HCT116 (cell line): Measurements from ENCODE around the gene CCND1. TPM values are rescaled to one million over a fixed set of nuclear protein-coding genes. Genes with fewer than 3 reads are reported as not detected.

Experiments
- ATAC-seq: fragments of 200-7000 bp; cut with Tn5 transposase; 2 replicates; pipeline ENCODE4 v1.9.1; 2020; ENCODE audit warnings: mild to moderate bottlenecking, moderate library complexity
- BruUV-seq: library from RNA; stranded (reverse); fragments of 400-500 nt; replicated peaks from 2 replicates; lab custom pipeline; 2021; lab: Mats Ljungman, UMichigan
- CTCF ChIA-PET: fragments of 300-600 bp; sonication (Branson Sonifier 250); formaldehyde crosslinking; loops from one replicate; lab custom pipeline; 2021; ENCODE audit warnings: antibody characterized with exemption; lab: Charles Lee
- POLR2A ChIA-PET: fragments of 300-600, 350-600 bp; sonication (Branson Sonifier 250); formaldehyde crosslinking; loops from one replicate; lab custom pipeline; 2021; ENCODE audit warnings: antibody characterized with exemption; lab: Charles Lee
- RAD21 ChIA-PET, 2 experiments: fragments of 300-600 bp; sonication (Branson Sonifier 250); formaldehyde crosslinking; loops; one replicate each; lab custom pipeline; 2023; ENCODE audit warnings: low total read pairs in 2 of 2; ENCODE audit not compliant: uncharacterized antibody in 2 of 2, unreplicated experiment in 2 of 2, low non-redundant PET in 1 of 2; lab: Charles Lee
- DNase-seq: peaks from one replicate; pipeline ENCODE4 v3.0.0-alpha.2; 2010; ENCODE audit warnings: low read depth, low spot score
- H2AFZ ChIP-seq: fragments of 200-600 bp; shearing (Covaris generic), sonication (generic); 2 replicates; pipeline ENCODE4 v1.6.1; 2017; ENCODE audit warnings: low read depth, mixed run types, mixed read lengths, antibody characterized with exemption, low read length; ENCODE audit not compliant: poor library complexity, severe bottlenecking
- H3K27ac ChIP-seq: 2 replicates; pipeline ENCODE4 v1.5.1; 2012; ENCODE audit warnings: low read depth, low read length
- H3K27me3 ChIP-seq: fragments of 200-600 bp; sonication (generic); 2 replicates; pipeline ENCODE4 v1.6.1; 2016; ENCODE audit warnings: mixed run types, low read length, mixed read lengths; ENCODE audit not compliant: insufficient read depth
- H3K36me3 ChIP-seq, 2 experiments: fragments of 200-500 bp in 1 of 2; fragments of 200-600 bp in 1 of 2; sonication (Bioruptor generic) in 1 of 2; sonication (generic) in 1 of 2; 2 replicates each; pipeline versions ENCODE4 v1.5.1 to v1.6.1; 2014 to 2016; ENCODE audit warnings: low read length in 2 of 2, inconsistent platforms in 1 of 2, mixed read lengths in 1 of 2, mixed run types in 1 of 2; ENCODE audit not compliant: insufficient read depth in 2 of 2, control insufficient read depth in 1 of 2
- H3K4me1 ChIP-seq, 2 experiments: fragments of 200-600 bp in 1 of 2; sonication (generic) in 1 of 2; 2 replicates each; pipeline versions ENCODE4 v1.5.1 to v1.6.1; 2012 to 2017; ENCODE audit warnings: low read length in 2 of 2, inconsistent platforms in 1 of 2, mild to moderate bottlenecking in 1 of 2, mixed read lengths in 1 of 2, mixed run types in 1 of 2, moderate library complexity in 1 of 2; ENCODE audit not compliant: insufficient read depth in 2 of 2, control insufficient read depth in 1 of 2
- H3K4me2 ChIP-seq: fragments of 200-600 bp; sonication (generic); 2 replicates; pipeline ENCODE4 v1.6.1; 2017; ENCODE audit warnings: mixed run types, low read length, mixed read lengths
- H3K4me3 ChIP-seq, 2 experiments: fragments of 200-600 bp in 1 of 2; sonication (generic) in 1 of 2; replicated peaks in 1 of 2; 2 replicates each; pipeline ENCODE4 v1.5.1; 2011 to 2016; ENCODE audit warnings: low read length in 2 of 2, control low read depth in 1 of 2, low read depth in 1 of 2, mild to moderate bottlenecking in 1 of 2, mixed read lengths in 1 of 2, mixed run types in 1 of 2
- H3K79me2 ChIP-seq: fragments of 200-600 bp; sonication (generic); 2 replicates; pipeline ENCODE4 v1.6.1; 2017; ENCODE audit warnings: mild to moderate bottlenecking, mixed run types, low read length, moderate library complexity, mixed read lengths; ENCODE audit not compliant: insufficient read depth
- H3K9ac ChIP-seq: fragments of 200-600 bp; sonication (generic); 2 replicates; pipeline ENCODE4 v1.6.1; 2016; ENCODE audit warnings: low read length, mixed read lengths
- H3K9me2 ChIP-seq: fragments of 200-600 bp; sonication (generic), shearing (Covaris generic); 2 replicates; pipeline ENCODE4 v1.6.1; 2017; ENCODE audit warnings: mixed run types, mild to moderate bottlenecking, moderate library complexity; ENCODE audit not compliant: insufficient read depth
- H3K9me3 ChIP-seq, 2 experiments: fragments of 200-500 bp in 1 of 2; fragments of 200-600 bp in 1 of 2; sonication (Bioruptor generic) in 1 of 2; sonication (generic) in 1 of 2; 2 replicates each; pipeline ENCODE4 v1.6.1; 2014 to 2017; ENCODE audit warnings: low read length in 2 of 2, mixed read lengths in 2 of 2, inconsistent platforms in 1 of 2, low read depth in 1 of 2, mild to moderate bottlenecking in 1 of 2, mixed run types in 1 of 2, moderate library complexity in 1 of 2; ENCODE audit not compliant: control insufficient read depth in 1 of 2, insufficient read depth in 1 of 2
- H4K20me1 ChIP-seq: fragments of 200-600 bp; sonication (generic), shearing (Covaris generic); 2 replicates; pipeline ENCODE4 v1.6.1; 2017; ENCODE audit warnings: mixed run types, mild to moderate bottlenecking, moderate library complexity; ENCODE audit not compliant: insufficient read depth
- CBX3 ChIP-seq: IDR thresholded peaks from 2 replicates; pipeline ENCODE4 v1.6.1; 2012; ENCODE audit warnings: low read depth
- FOSL1 ChIP-seq: IDR thresholded peaks from 2 replicates; pipeline ENCODE4 v1.6.1; 2012; ENCODE audit warnings: low read depth
- JUND ChIP-seq: IDR thresholded peaks from 2 replicates; pipeline ENCODE4 v1.6.1; 2012
- SP1 ChIP-seq: IDR thresholded peaks from 2 replicates; pipeline ENCODE4 v1.6.1; 2012; ENCODE audit warnings: low read depth
- intact Hi-C: fragments of 100-400 bp; cut with micrococcal nuclease; formaldehyde crosslinking; loops from 2 replicates; pipeline ENCODE4 v1.10.0; 2022
- total RNA-seq: library from RNA; stranded (reverse); gene quantifications from one replicate; pipeline ENCODE4 v1.2.1, GENCODE V29; 2021; ENCODE audit not compliant: unreplicated experiment
- TF ChIP-seq, protein P1 (sequence below): IDR thresholded peaks from 2 replicates; pipeline ENCODE4 v1.6.1; 2011; ENCODE audit warnings: mild to moderate bottlenecking, low read length, moderate library complexity; ENCODE audit not compliant: insufficient replicate concordance; ENCODE audit errors: extremely low read depth

CCND1 gene
- total RNA-seq, 1 experiment from 2014 or later, result 601 TPM

DNA sequence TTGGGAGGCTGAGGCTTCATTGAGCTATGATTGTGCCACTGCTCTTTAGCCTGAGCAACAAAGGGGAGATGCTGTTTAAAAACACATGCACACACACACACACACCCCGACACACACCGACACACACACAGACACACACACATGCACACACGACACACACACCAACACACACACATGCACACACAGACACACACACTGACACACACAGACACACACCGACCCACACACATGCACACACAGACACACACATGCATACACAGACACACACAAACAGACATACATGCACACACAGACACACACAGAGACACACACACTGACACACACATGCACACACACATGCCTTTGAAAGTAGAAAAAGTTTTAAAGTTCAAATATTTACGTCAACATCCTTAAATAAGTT, 39.7 kb downstream of the CCND1 start:
- Histone ChIP-seq H3K27me3 (no peaks in the 10 kb centered on the region), H2AFZ (no peak overlapping the region), H3K9ac (no peak overlapping the region), H3K4me3 (no peak overlapping the region), H3K27ac (no peak overlapping the region), H3K36me3 (no peaks in the 10 kb centered on the region), H3K4me2 (no peak overlapping the region), H4K20me1 (no peaks in the 10 kb centered on the region), H3K9me2 (no peaks in the 10 kb centered on the region), H3K79me2 (no peaks in the 10 kb centered on the region), H3K4me1 (peaks cover 3 to 26% of the 10 kb centered on the region in 2 experiments; a peak in 3 of 4 replicates), H3K9me3 (peaks cover 0 to 7% of the 10 kb centered on the region in 2 experiments; a peak in 1 of 4 replicates)
- ChIA-PET POLR2A (no interaction called here), RAD21 (interaction anchor here in 1 of 2 experiments (0.7 kb wide), 1 partner anchor 387 kb away, joined by 3 read pairs; no protein-coding TSS in a partner anchor), CTCF (interaction anchor here (2.7 kb wide), 1 partner anchor 11 kb away, joined by 6 read pairs; no protein-coding TSS in a partner anchor)
- DNase-seq (no peak), ATAC-seq (no peak)
- TF ChIP-seq JUND (no peak), SP1 (no peak)
- no TSS peak for BruUV-seq
- intact Hi-C loops, result no loop called here

- Histone ChIP-seq H3K4me1 (peaks cover 0 to 35% of the 10 kb centered on the region in 2 experiments; a peak in 2 of 4 replicates), H3K27ac (no peak overlapping the region), H3K79me2 (no peaks in the 10 kb centered on the region), H4K20me1 (no peaks in the 10 kb centered on the region), H2AFZ (no peak overlapping the region), H3K9me2 (no peaks in the 10 kb centered on the region), H3K4me3 (no peak overlapping the region), H3K27me3 (no peaks in the 10 kb centered on the region), H3K4me2 (no peak overlapping the region), H3K9ac (no peak overlapping the region), H3K9me3 (peaks cover 0 to 7% of the 10 kb centered on the region in 2 experiments; a peak in 1 of 4 replicates), H3K36me3 (no peaks in the 10 kb centered on the region)
- intact Hi-C loops, result no loop called here
- peak; percentile 44; the same call in 1 of the 2 replicates for TF ChIP-seq FOSL1
- TF ChIP-seq, protein P1, sequence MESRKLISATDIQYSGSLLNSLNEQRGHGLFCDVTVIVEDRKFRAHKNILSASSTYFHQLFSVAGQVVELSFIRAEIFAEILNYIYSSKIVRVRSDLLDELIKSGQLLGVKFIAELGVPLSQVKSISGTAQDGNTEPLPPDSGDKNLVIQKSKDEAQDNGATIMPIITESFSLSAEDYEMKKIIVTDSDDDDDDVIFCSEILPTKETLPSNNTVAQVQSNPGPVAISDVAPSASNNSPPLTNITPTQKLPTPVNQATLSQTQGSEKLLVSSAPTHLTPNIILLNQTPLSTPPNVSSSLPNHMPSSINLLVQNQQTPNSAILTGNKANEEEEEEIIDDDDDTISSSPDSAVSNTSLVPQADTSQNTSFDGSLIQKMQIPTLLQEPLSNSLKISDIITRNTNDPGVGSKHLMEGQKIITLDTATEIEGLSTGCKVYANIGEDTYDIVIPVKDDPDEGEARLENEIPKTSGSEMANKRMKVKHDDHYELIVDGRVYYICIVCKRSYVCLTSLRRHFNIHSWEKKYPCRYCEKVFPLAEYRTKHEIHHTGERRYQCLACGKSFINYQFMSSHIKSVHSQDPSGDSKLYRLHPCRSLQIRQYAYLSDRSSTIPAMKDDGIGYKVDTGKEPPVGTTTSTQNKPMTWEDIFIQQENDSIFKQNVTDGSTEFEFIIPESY, result no peak
- 0 out of 2 replicates have a peak, but pooled peaks have one; percentile 13 for TF ChIP-seq CBX3
- TF ChIP-seq JUND, result no peak
- ChIA-PET POLR2A (no interaction called here), CTCF (no interaction called here), RAD21 (no interaction called here)
- DNase-seq, result no peak
- BruUV-seq, result no TSS peak
- no peak for ATAC-seq
These were observed 41.3 kb downstream of the CCND1 start for GRCh38 chr11:69682221-69682620.
